H9 (cell line): ENCODE data around the gene GOT1. TPM values are rescaled to one million over a fixed set of nuclear protein-coding genes. Genes with fewer than 3 reads are reported as not detected.

Experiments used
- DNase-seq: peaks from one replicate; pipeline ENCODE4 v3.0.0-alpha.2; 2017
- H2AFZ ChIP-seq: one replicate; pipeline ENCODE4 v1.6.1; 2013; ENCODE audit warnings: mild to moderate bottlenecking, low read length, control low read depth, moderate library complexity
- H2AK5ac ChIP-seq: 2 replicates; pipeline ENCODE4 v1.6.1; 2013; ENCODE audit warnings: low read length, control low read depth, mixed read lengths; ENCODE audit not compliant: insufficient read length
- H2BK120ac ChIP-seq: one replicate; pipeline ENCODE4 v1.6.1; 2013; ENCODE audit warnings: low read depth, mild to moderate bottlenecking, low read length, control low read depth, inconsistent platforms; ENCODE audit not compliant: poor library complexity, severe bottlenecking
- H2BK12ac ChIP-seq: 2 replicates; pipeline ENCODE4 v1.6.1; 2013; ENCODE audit warnings: low read length, control low read depth, mixed read lengths, low read depth; ENCODE audit not compliant: insufficient read length
- H2BK15ac ChIP-seq: 2 replicates; pipeline ENCODE4 v1.6.1; 2013; ENCODE audit warnings: low read depth, low read length, control low read depth
- H2BK20ac ChIP-seq: one replicate; pipeline ENCODE4 v1.6.1; 2013; ENCODE audit warnings: low read depth, mild to moderate bottlenecking, low read length, control low read depth, inconsistent platforms; ENCODE audit not compliant: poor library complexity, severe bottlenecking
- H2BK5ac ChIP-seq: 2 replicates; pipeline ENCODE4 v1.6.1; 2013; ENCODE audit warnings: low read length, control low read depth, mixed read lengths; ENCODE audit not compliant: insufficient read length
- H3K14ac ChIP-seq: 2 replicates; pipeline ENCODE4 v1.6.1; 2013; ENCODE audit warnings: low read length, control low read depth; ENCODE audit not compliant: insufficient read depth
- H3K18ac ChIP-seq: 2 replicates; pipeline ENCODE4 v1.6.1; 2013; ENCODE audit warnings: low read depth, mild to moderate bottlenecking, mixed read lengths, low read length, control low read depth; ENCODE audit not compliant: insufficient read length
- H3K23ac ChIP-seq: 2 replicates; pipeline ENCODE4 v1.6.1; 2013; ENCODE audit warnings: low read length, control low read depth, mixed read lengths, low read depth; ENCODE audit not compliant: insufficient read length
- H3K23me2 ChIP-seq: 2 replicates; pipeline ENCODE4 v1.6.1; 2013; ENCODE audit warnings: low read depth, mild to moderate bottlenecking, mixed read lengths, low read length, control low read depth; ENCODE audit not compliant: insufficient read length, poor library complexity, severe bottlenecking
- H3K27ac ChIP-seq: 2 replicates; pipeline ENCODE4 v1.5.1; 2013; ENCODE audit warnings: low read length, control low read depth, mixed read lengths, low read depth; ENCODE audit not compliant: insufficient read length
- H3K27me3 ChIP-seq: 2 replicates; pipeline ENCODE4 v1.6.1; 2013; ENCODE audit warnings: low read length, control low read depth, inconsistent platforms; ENCODE audit not compliant: insufficient read depth
- H3K4ac ChIP-seq: 2 replicates; pipeline ENCODE4 v1.6.1; 2013; ENCODE audit warnings: low read depth, mild to moderate bottlenecking, control low read depth, inconsistent platforms, low read length, moderate library complexity
- H3K4me1 ChIP-seq: 2 replicates; pipeline ENCODE4 v1.6.1; 2013; ENCODE audit warnings: low read length, control low read depth, inconsistent platforms; ENCODE audit not compliant: insufficient read depth
- H3K4me2 ChIP-seq: 2 replicates; pipeline ENCODE4 v1.6.1; 2013; ENCODE audit warnings: low read length, control low read depth, mixed read lengths; ENCODE audit not compliant: insufficient read length, insufficient read depth
- H3K56ac ChIP-seq: 2 replicates; pipeline ENCODE4 v1.6.1; 2013; ENCODE audit warnings: low read depth, mild to moderate bottlenecking, mixed read lengths, low read length, control low read depth; ENCODE audit not compliant: insufficient read length
- H3K79me1 ChIP-seq: 2 replicates; pipeline ENCODE4 v1.6.1; 2013; ENCODE audit warnings: low read depth, mild to moderate bottlenecking, moderate library complexity, low read length, control low read depth, inconsistent platforms; ENCODE audit not compliant: insufficient read depth, poor library complexity, severe bottlenecking
- H3K79me2 ChIP-seq: 2 replicates; pipeline ENCODE4 v1.6.1; 2013; ENCODE audit warnings: low read length, control low read depth, inconsistent platforms; ENCODE audit not compliant: insufficient read depth
- H3K9ac ChIP-seq: 2 replicates; pipeline ENCODE4 v1.6.1; 2013; ENCODE audit warnings: low read length, control low read depth, mixed read lengths; ENCODE audit not compliant: insufficient read length; ENCODE audit errors: extremely low read depth
- H3K9me3 ChIP-seq: one replicate; pipeline ENCODE4 v1.6.1; 2013; ENCODE audit warnings: low read depth, low read length, inconsistent platforms; ENCODE audit not compliant: control insufficient read depth
- H3T11ph ChIP-seq: one replicate; pipeline ENCODE4 v1.6.1; 2013; ENCODE audit warnings: mild to moderate bottlenecking, low read length, control low read depth, inconsistent platforms
- H4K20me1 ChIP-seq: one replicate; pipeline ENCODE4 v1.6.1; 2013; ENCODE audit not compliant: control insufficient read depth, insufficient read length, insufficient read depth
- H4K5ac ChIP-seq: 2 replicates; pipeline ENCODE4 v1.6.1; 2013; ENCODE audit warnings: low read depth, mild to moderate bottlenecking, mixed read lengths, low read length, control low read depth; ENCODE audit not compliant: insufficient read length
- H4K8ac ChIP-seq: replicated peaks from 2 replicates; pipeline ENCODE4 v1.6.1; 2013; ENCODE audit warnings: low read length, control low read depth, mixed read lengths, low read depth; ENCODE audit not compliant: insufficient read length
- H4K91ac ChIP-seq: 2 replicates; pipeline ENCODE4 v1.6.1; 2013; ENCODE audit warnings: low read depth, mild to moderate bottlenecking, moderate library complexity, mixed read lengths, low read length, control low read depth; ENCODE audit not compliant: insufficient read length
- H3K27ac Mint-ChIP-seq, 3 experiments: 2 replicates in 2 of 3; 3 replicates in 1 of 3; pipeline ENCODE4 v1.8.0; 2020 to 2021; ENCODE audit warnings: mixed read lengths in 3 of 3, mild to moderate bottlenecking in 1 of 3, moderate library complexity in 1 of 3
- H3K27me3 Mint-ChIP-seq: 2 replicates; pipeline ENCODE4 v1.8.0; 2021; ENCODE audit warnings: low read depth, mild to moderate bottlenecking, moderate library complexity, mixed read lengths
- H3K36me3 Mint-ChIP-seq, 3 experiments: 2 replicates in 2 of 3; 3 replicates in 1 of 3; pipeline ENCODE4 v1.8.0; 2020 to 2021; ENCODE audit warnings: low read depth in 3 of 3, mixed read lengths in 3 of 3; ENCODE audit not compliant: insufficient read depth in 1 of 3
- H3K4me1 Mint-ChIP-seq, 2 experiments: 2 replicates each; pipeline ENCODE4 v1.8.0; 2020; ENCODE audit warnings: mixed read lengths in 2 of 2
- H3K4me3 Mint-ChIP-seq, 2 experiments: 2 replicates in 1 of 2; 3 replicates in 1 of 2; pipeline ENCODE4 v1.8.0; 2020 to 2021; ENCODE audit warnings: mild to moderate bottlenecking in 2 of 2, mixed read lengths in 2 of 2, moderate library complexity in 1 of 2
- H3K9me3 Mint-ChIP-seq, 2 experiments: 2 replicates in 1 of 2; 3 replicates in 1 of 2; pipeline ENCODE4 v1.8.0; 2020; ENCODE audit warnings: mild to moderate bottlenecking in 2 of 2, mixed read lengths in 2 of 2, moderate library complexity in 1 of 2
- CTCF ChIP-seq: fragments of 200-600 bp; sonication (generic); conservative IDR thresholded peaks from 3 replicates; pipeline ENCODE4 v1.8.0; 2021; ENCODE audit warnings: antibody characterized with exemption, mild to moderate bottlenecking
- WGBS: extraction: QIAGEN DNeasy Blood & Tissue Kit; methylation state at CpG from one replicate; pipeline ENCODE4 v1.1.7; 2013; ENCODE audit warnings: missing lambda C conversion rate, low lambda C conversion rate, mixed read lengths; ENCODE audit not compliant: insufficient read length; ENCODE audit errors: extremely low coverage; 5-methylcytosine and 5-hydroxymethylcytosine counted together
- total RNA-seq: library from RNA; stranded (reverse); gene quantifications from 2 replicates; pipeline ENCODE4 v1.2.1, GENCODE V29; 2021

GOT1 gene
- total RNA-seq, 1 experiment from 2014 or later = 43.3 TPM

GRCh38 chr10:99470327-99470726 is 39.9 kb upstream of the GOT1 start:
- peaks cover 29% of the 10 kb centered on the region for H3K27me3 Mint-ChIP-seq
- H3K18ac ChIP-seq = no peak overlapping the region
- H3K36me3 Mint-ChIP-seq = no peaks in the 10 kb centered on the region
- H3K4me3 Mint-ChIP-seq = no peak overlapping the region
- no peak overlapping the region for H4K8ac ChIP-seq
- no peaks in the 10 kb centered on the region for H4K20me1 ChIP-seq
- H3T11ph ChIP-seq = no peak overlapping the region
- H2BK20ac ChIP-seq = no peak overlapping the region
- no peak overlapping the region for H3K9ac ChIP-seq
- no peaks in the 10 kb centered on the region for H3K23me2 ChIP-seq
- H3K4me2 ChIP-seq = no peak overlapping the region
- no CpG with 5 or more reads among the region's 5 CpGs for WGBS
- no peaks in the 10 kb centered on the region for H3K9me3 ChIP-seq
- no peak overlapping the region for H3K4ac ChIP-seq
- no peaks in the 10 kb centered on the region for H3K27me3 ChIP-seq
- no peaks in the 10 kb centered on the region for H3K4me1 ChIP-seq
- no peak overlapping the region for H2BK15ac ChIP-seq
- no peak overlapping the region for H3K56ac ChIP-seq
- no peak overlapping the region for H3K27ac ChIP-seq
- H4K91ac ChIP-seq = no peak overlapping the region
- no peak overlapping the region for H3K14ac ChIP-seq
- no peak for TF ChIP-seq CTCF
- no peaks in the 10 kb centered on the region for H3K9me3 Mint-ChIP-seq
- H2BK12ac ChIP-seq = no peak overlapping the region
- no peaks in the 10 kb centered on the region for H3K79me2 ChIP-seq
- H3K79me1 ChIP-seq = no peaks in the 10 kb centered on the region
- no peak for DNase-seq
- no peak overlapping the region for H2BK5ac ChIP-seq
- H2AFZ ChIP-seq = no peak overlapping the region
- H3K27ac Mint-ChIP-seq = no peak overlapping the region
- H2BK120ac ChIP-seq = no peak overlapping the region
- no peak overlapping the region for H2AK5ac ChIP-seq
- no peak overlapping the region for H4K5ac ChIP-seq
- H3K4me1 Mint-ChIP-seq = peaks cover 3 to 5% of the 10 kb centered on the region in 2 experiments; a peak in 3 of 4 replicates
- H3K23ac ChIP-seq = no peak overlapping the region
